Measurements from ENCODE around the gene UBE2G1.
"Not testable (repeated sequence)": the region's sequence is repeated elsewhere in the genome, so short reads cannot be mapped to it uniquely, and the experiment has no call there.

UBE2G1 gene

GRCh38 chr17:4362141-4362540 is 4.3 kb downstream of the UBE2G1 start:
- DNase-seq (ENCODE audit: extremely low read depth, low read depth) = no peak
- no peak overlapping the region for H3K4me3 ChIP-seq (replicated peaks; ENCODE audit: low read depth, low read length)
- no peak for TF ChIP-seq CTCF (IDR thresholded peaks at IDR 0.05; ENCODE audit: low read depth, low read length, missing control alignments)

- no peak for TF ChIP-seq CTCF (IDR thresholded peaks at IDR 0.05; ENCODE audit: low read depth, low read length, missing control alignments)
- H3K4me3 ChIP-seq (replicated peaks; ENCODE audit: low read depth, low read length) = no peak overlapping the region
- DNase-seq (ENCODE audit: extremely low read depth, low read depth) = no peak
Observed at GRCh38 chr17:4358154-4358553, 8.3 kb downstream of the UBE2G1 start.

- no peak for DNase-seq (ENCODE audit: extremely low read depth, low read depth)
- no peak for TF ChIP-seq CTCF (IDR thresholded peaks at IDR 0.05; ENCODE audit: low read depth, low read length, missing control alignments)
- H3K4me3 ChIP-seq (replicated peaks; ENCODE audit: low read depth, low read length) = no peak overlapping the region
Observed at GRCh38 chr17:4357671-4358070, 8.8 kb downstream of the UBE2G1 start.

- no peak for TF ChIP-seq CTCF (IDR thresholded peaks at IDR 0.05; ENCODE audit: low read depth, low read length, missing control alignments)
- no peak overlapping the region for H3K4me3 ChIP-seq (replicated peaks; ENCODE audit: low read depth, low read length)
Observed at GRCh38 chr17:4357030-4357628, 9.3 kb downstream of the UBE2G1 start.

GRCh38 chr17:4354862-4355514 is 11.5 kb downstream of the UBE2G1 start:
- TF ChIP-seq CTCF (IDR thresholded peaks at IDR 0.05; ENCODE audit: low read depth, low read length, missing control alignments) = no peak
- no peak for DNase-seq (ENCODE audit: extremely low read depth, low read depth)
- H3K4me3 ChIP-seq (replicated peaks; ENCODE audit: low read depth, low read length) = no peak overlapping the region

More at GRCh38 chr17:4357030-4357628, 9.3 kb downstream of the UBE2G1 start:
- no peak for DNase-seq (ENCODE audit: extremely low read depth, low read depth)

- TF ChIP-seq CTCF (IDR thresholded peaks at IDR 0.05; ENCODE audit: low read depth, low read length, missing control alignments) = no peak
- no peak overlapping the region for H3K4me3 ChIP-seq (replicated peaks; ENCODE audit: low read depth, low read length)
- no peak for DNase-seq (ENCODE audit: extremely low read depth, low read depth)
Observed at GRCh38 chr17:4354206-4354605, 12.3 kb downstream of the UBE2G1 start.

GRCh38 chr17:4350214-4350613 is 16.3 kb downstream of the UBE2G1 start:
- H3K4me3 ChIP-seq (replicated peaks; ENCODE audit: low read depth, low read length); DNase-seq (ENCODE audit: extremely low read depth, low read depth): not testable (repeated sequence)

Measured in HFF-Myc (cell line).